GM19455 (cell line): Measurements from ENCODE around the gene MTX2.
"Not testable (repeated sequence)": the region's sequence is repeated elsewhere in the genome, so short reads cannot be mapped to it uniquely, and the experiment has no call there.

ENCODE experiments used
- ATAC-seq: cut with Tn5 transposase; IDR thresholded peaks from one replicate; pipeline ENCODE4 v1.9.1; 2021; ENCODE audit not compliant: unreplicated experiment

The MTX2 gene

GRCh38 chr2:176284461-176285049 is 15.3 kb downstream of the MTX2 start:
- ATAC-seq: no peak

GRCh38 chr2:176285321-176285720 is 16.1 kb downstream of the MTX2 start:
- ATAC-seq: no peak

DNA sequence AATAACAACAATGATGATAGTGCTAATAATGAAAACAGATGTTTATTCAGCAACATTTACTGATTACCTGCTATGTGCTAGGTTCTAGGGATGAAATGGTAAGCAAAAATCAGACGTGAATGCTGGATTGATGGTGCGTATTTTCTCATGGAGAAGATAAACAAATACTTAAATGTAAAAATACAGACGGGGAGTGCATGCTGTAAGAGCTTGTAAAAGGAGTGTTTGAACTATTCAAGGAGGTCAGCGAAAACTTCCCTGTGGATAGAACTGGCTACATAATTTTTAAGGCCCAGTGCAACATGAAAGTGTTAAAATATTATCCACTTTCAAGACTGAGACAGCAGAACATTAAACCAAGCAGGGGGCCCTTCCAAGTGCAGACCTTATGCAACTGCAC is 22.1 kb downstream of the MTX2 start:
- no peak for ATAC-seq

- ATAC-seq: peak; percentile 95
Measured at GRCh38 chr2:176291809-176292283, 22.6 kb downstream of the MTX2 start.

GRCh38 chr2:176292608-176293007 is 23.4 kb downstream of the MTX2 start:
- ATAC-seq: no peak

DNA sequence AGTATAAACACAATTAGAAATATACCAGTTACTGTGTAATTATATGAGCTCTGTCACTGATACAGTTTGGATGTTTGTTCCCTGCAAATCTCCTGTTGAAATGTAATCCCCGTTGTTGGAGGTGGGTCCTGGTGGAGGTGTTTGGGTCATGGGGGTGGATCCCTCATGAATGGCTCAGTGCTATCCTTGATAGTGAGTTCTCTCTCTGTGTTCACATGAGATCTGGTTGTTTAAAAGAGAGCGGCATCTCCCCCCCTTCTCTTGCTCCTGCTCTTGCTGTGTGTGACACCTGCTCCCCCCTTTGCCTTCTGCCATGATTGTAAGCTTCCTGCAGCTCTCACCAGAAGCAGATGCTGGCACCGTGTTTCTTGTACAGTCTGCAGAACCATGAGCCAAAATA is 24.1 kb downstream of the MTX2 start:
- ATAC-seq: no peak

GRCh38 chr2:176297067-176297466 is 27.8 kb downstream of the MTX2 start:
- no peak for ATAC-seq

GRCh38 chr2:176297737-176298136 is 28.5 kb downstream of the MTX2 start:
- ATAC-seq: no peak

DNA sequence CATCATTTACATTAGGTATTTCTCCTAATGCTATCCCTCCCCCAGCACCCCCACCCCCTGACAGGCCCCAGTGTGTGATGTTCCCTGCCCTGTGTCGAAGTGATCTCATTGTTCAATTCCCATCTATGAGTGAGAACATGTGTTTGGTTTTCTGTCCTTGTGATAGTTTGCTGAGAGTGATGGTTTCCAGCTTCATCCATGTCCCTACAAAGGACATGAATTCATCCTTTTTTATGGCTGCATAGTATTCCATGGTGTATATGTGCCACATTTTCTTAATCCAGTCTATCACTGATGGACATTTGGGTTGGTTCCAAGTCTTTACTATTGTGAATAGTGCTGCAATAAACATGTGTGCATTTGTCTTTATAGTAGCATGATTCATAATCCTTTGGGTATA is 36.8 kb downstream of the MTX2 start:
- ATAC-seq: not testable (repeated sequence)

- no peak for ATAC-seq
Measured at GRCh38 chr2:176317199-176317598, 48.0 kb downstream of the MTX2 start.

GRCh38 chr2:176317623-176318065 is 48.4 kb downstream of the MTX2 start:
- no peak for ATAC-seq

- no peak for ATAC-seq
Measured at GRCh38 chr2:176321916-176322315, 52.7 kb downstream of the MTX2 start.

DNA sequence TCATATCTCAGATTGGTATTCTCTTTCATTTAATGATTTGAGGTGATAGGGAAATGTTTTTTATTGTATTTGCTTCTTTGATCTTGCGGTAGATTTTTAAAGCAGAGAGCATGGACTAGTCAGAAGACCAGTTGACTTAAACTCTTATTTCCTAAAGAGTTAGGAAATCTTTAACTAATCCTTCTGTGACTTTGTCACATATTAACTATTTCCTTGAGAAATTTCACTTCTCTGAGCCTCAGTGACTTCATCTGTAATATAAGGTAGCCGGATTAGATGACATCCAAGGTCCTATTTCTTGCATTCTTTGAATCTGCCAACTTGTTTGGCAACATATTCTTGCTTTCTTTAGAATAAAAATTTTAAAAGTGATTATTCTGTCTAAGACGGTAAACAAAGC is 55.6 kb downstream of the MTX2 start:
- ATAC-seq: no peak

DNA sequence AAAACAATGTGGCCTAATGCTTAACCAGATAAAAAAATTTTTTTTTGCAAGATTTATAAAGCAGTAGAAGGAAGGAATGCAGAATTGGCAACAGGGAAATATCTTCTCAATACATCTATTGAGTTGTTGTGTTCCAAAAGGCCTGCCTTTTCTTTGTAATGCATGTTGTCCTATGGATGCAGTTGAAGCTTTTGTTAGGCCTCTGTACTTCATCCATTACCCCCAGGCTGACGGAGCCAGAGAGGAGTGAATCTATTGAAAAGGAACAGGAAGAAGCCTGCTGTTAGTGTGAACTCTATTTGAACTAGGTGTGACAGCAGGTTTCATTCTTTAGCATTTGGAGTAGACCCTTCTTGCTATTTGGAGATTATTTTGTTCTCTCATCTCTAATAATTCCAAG is 56.5 kb downstream of the MTX2 start:
- no peak for ATAC-seq

DNA sequence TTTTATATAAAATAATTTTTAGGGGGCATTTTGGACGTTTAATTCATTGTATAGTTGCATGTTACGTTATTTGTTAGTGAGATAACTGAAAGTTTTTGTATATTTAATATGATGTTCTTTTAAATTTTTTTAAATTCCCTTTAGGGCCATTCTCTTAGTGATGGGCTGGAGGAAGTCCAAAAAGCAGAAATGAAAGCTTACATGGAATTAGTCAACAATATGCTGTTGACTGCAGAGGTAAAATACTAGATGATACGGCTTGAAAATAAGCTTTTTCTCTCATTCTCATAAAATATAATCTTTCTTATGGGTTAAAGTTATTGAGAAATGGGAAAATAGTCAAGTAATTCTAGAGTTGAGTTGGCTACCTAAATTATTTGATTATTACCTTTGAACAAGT is 58.9 kb downstream of the MTX2 start:
- ATAC-seq: no peak

DNA sequence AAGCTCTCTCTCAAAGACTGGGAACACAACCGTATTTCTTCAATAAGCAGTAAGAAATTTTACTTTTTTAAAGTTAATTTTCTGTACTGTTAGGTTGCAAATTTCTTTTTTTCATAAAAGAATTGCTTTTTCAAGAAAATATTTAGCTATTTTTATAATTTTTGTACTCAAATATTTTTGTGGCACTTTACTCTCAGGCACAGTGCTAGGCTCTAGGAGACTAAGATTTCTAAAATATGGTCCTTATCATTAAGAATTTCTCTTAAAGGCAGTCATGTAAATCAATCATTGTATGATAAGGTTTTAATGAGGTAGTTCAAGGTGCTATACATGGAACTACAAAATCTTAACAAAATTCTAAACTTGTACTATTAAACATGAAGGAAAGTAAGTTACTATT is 61.4 kb downstream of the MTX2 start:
- ATAC-seq: no peak

DNA sequence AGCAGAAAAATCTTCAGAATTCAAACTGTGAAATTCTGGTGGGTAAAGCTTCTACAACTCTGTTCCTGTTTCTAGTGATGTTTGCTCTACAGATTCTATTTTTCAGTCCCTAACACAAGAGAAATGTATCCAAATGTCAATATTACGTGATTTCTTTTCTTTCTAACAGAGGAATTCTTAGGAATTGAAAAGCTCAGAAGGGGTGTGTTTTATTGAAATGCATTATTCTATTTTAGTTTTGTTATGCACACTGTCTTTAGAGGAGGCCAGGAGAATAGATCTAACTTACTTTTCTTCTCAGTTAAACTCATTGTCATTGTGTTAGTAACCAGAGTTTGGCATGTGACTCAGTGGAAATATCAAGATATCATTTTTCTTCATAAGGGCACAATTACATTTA is 62.4 kb downstream of the MTX2 start:
- ATAC-seq: no peak

- ATAC-seq: no peak
Measured at GRCh38 chr2:176334729-176335128, 65.5 kb downstream of the MTX2 start.

DNA sequence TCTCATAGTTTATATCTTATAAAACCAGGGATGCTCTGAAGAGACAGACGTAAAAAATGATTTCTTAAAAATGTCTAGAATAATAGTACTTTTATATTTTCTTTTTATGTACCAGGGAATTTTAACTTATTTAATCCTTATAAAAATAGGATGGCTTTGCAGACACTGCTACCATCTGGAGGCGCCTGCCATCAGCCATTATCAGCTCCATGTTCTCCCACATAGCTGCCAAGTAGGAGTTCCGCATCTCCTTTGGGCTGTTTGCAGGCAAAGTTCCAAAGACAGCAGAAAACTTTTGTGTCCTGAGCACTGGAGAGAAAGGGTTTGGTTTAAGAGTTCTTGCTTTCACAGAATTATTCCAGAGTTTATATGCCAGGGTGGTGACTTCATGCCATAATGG is 69.2 kb downstream of the MTX2 start:
- no peak for ATAC-seq

DNA sequence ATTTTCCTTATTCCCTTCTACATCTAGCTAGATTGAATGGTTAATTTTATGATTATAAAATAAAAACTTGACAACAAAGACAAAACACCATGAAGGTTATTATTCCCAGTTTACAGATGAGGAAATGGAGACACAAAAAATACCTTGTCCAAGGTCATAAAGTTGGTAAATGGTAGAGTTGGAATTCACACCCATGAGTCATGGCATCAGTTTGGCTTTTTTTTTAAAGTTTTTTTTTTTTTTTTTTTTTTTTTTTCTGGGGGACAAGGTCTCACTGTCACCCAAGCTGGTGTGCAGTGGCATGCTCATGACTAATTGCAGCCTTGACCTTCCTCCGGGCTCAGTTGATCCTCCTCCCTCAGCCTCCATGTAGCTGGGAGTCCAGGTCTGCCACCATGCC is 70.0 kb downstream of the MTX2 start:
- no peak for ATAC-seq

DNA sequence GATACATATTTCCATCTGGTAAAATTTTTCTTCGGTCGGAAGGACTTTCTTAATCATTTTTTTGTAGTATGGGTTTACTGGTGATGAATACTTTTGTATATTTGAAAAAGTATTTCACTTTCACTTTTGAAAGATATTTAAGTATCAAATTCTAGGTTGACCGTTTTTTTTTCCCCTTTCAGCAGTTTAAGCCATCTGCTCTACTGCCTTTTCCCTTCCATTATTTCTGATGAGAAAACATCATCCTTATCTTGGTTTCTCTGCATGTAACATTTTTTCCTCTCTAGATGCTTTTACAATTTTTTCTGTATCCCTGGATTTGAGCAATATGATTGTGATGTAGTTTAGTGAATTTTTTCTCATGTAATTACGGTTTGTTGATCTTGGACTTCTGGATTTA is 87.0 kb downstream of the MTX2 start:
- ATAC-seq: no peak

DNA sequence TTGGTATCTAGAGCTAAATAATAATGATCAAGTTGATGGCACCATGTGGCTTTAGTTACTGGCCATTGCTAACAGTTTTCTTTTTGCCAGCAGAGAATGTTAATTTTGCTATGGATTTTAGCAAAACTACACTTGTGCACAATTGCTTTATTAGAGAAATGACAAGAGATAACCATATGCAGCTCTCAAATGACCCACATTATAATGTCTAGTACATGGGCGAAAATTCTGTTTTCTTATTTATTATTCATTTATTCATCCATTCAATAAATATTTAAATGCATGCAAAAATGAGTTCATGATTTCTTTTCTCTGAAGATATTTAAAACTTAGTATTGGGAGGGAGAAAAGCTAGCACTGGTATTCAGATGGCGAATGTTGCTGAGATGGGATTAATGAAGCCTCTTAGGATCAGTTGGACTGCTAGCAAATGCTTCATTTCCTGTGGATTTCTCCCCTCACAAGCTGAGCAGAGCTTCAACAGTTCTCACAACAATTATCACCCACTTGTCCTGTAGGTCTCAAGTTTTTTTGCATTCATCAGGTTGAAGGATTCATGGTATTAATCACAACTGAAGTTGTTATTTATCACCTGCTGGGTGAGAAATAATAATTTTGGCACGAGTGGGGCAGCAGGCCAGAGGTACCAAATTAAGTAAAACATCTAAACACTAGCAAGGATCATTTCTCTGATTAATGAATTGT is 95.2 kb downstream of the MTX2 start:
- no peak for ATAC-seq

- ATAC-seq: no peak
Measured at GRCh38 chr2:176368349-176368748, 99.1 kb downstream of the MTX2 start.
